ENCODE data around the gene COPE. TPM values are rescaled to one million over a fixed set of nuclear protein-coding genes. Genes with fewer than 3 reads are reported as not detected.
A peak's percentile ranks its signal among the peaks of the same experiment; 100 is the strongest.

COPE gene
- total RNA-seq, 6 donors from 2014 or later = 124 to 250 (median 191) TPM

DNA sequence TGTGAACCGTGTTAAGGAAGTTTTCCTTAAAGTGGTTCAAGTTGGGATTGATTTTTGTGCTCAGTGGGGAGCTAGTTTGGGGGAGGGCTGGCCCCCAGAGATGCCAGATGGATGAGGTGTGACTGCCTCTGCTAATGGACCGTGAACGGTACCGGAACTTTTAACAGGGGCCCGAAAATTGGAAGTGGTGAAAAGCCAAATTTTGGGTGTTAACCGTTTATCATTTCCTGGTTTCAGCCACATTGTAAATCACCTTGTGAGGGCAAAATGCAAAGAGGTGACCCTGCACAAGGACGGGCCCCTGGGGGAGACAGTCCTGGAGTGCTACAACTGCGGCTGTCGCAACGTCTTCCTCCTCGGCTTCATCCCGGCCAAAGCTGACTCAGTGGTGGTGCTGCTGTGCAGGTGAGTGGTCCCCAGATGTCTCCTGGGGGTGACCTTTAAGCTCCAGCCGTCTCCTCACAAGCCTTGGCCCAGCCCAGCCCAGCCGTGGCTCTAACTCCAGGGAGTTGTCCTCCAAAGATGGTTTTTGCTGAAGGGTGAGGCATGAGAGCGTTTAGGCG lies 69.3 kb downstream of the COPE start:
- Histone ChIP-seq H3K4me1 (peaks cover 41 to 67% (median 51%) of the 10 kb centered on the region in 4 donors), H3K27me3 (no peaks in the 10 kb centered on the region), H3K27ac (peak overlapping the region; percentile 71 to 92 (median 87)), H3K4me3 (no peak overlapping the region), H3K36me3 (peaks cover 33 to 59% (median 53%) of the 10 kb centered on the region in 4 donors), H3K9me3 (no peaks in the 10 kb centered on the region)
- WGBS, 2 donors = 59 to 72% methylated on average over 16 of the region's 16 CpGs
- ATAC-seq (ENCODE audit: low FRiP score in 2 of 2) = no peak
- no peak for TF ChIP-seq POLR2AphosphoS5 (IDR thresholded peaks at IDR 0.05)
- TF ChIP-seq EP300 (IDR thresholded peaks at IDR 0.05) = no peak
- TF ChIP-seq, protein P1, sequence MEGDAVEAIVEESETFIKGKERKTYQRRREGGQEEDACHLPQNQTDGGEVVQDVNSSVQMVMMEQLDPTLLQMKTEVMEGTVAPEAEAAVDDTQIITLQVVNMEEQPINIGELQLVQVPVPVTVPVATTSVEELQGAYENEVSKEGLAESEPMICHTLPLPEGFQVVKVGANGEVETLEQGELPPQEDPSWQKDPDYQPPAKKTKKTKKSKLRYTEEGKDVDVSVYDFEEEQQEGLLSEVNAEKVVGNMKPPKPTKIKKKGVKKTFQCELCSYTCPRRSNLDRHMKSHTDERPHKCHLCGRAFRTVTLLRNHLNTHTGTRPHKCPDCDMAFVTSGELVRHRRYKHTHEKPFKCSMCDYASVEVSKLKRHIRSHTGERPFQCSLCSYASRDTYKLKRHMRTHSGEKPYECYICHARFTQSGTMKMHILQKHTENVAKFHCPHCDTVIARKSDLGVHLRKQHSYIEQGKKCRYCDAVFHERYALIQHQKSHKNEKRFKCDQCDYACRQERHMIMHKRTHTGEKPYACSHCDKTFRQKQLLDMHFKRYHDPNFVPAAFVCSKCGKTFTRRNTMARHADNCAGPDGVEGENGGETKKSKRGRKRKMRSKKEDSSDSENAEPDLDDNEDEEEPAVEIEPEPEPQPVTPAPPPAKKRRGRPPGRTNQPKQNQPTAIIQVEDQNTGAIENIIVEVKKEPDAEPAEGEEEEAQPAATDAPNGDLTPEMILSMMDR (IDR thresholded peaks at IDR 0.05) = no peak
- no peak for TF ChIP-seq POLR2A (IDR thresholded peaks at IDR 0.05)
- DNase-seq = no peak

Other genes starting within 250 kb of the COPE start
- gene CRTC1, start 235.7 kb downstream of the COPE start, total RNA-seq = 10 to 100 TPM in 4 of 6 donors, 1 to 10 TPM in 2; 5.9 to 27.2 (median 15.6) TPM
- 1 to 10 TPM in 4 of 6 donors, not detected in 2; 1.8 to 8.5 (median 4.3) TPM for gene COMP, start 128.1 kb downstream of the COPE start, total RNA-seq
- 100 to 1,000 TPM in 2 of 6 donors, 10 to 100 TPM in 4; 68.9 to 157 (median 86.3) TPM for gene UPF1, start 87.4 kb downstream of the COPE start, total RNA-seq
- gene CERS1, start 23.2 kb downstream of the COPE start, total RNA-seq = under 1 TPM in 2 of 6 donors, not detected in 4; 0.20 to 0.30 TPM
- gene DDX49, start 328 bp upstream of the COPE start, total RNA-seq = 10 to 100 TPM; 22.5 to 46.7 (median 40.1) TPM
- 10 to 100 TPM; 17.3 to 58.0 (median 27.8) TPM for gene HOMER3, start 21.8 kb upstream of the COPE start, total RNA-seq
- gene SUGP2, start 114.1 kb upstream of the COPE start, total RNA-seq = 100 to 1,000 TPM in 2 of 6 donors, 10 to 100 TPM in 4; 33.6 to 179 (median 64.9) TPM
- 10 to 100 TPM; 14.1 to 46.5 (median 26.8) TPM for gene ARMC6, start 114.2 kb upstream of the COPE start, total RNA-seq
- 10 to 100 TPM in 5 of 6 donors, 1 to 10 TPM in 1; 5.6 to 23.0 (median 13.6) TPM for gene SLC25A42, start 144.6 kb upstream of the COPE start, total RNA-seq
- gene TMEM161A, start 219.1 kb upstream of the COPE start, total RNA-seq = 10 to 100 TPM; 18.7 to 31.6 (median 26.2) TPM